Spleen (tissue), 7 donors: Measurements from ENCODE around the gene NLN.

ENCODE experiments used
- POLR2AphosphoS5 ChIP-seq, 3 donors: sonication (generic); formaldehyde crosslinking; IDR thresholded peaks; one replicate each; pipeline ENCODE4 v1.5.1; 2017; ENCODE audit warnings: antibody characterized with exemption in 3 of 3
- TF ChIP-seq, protein P1 (sequence below), 11 experiments: fragments of 200-600 bp in 7 of 11; fragments of 450-650 bp in 4 of 11; sonication (generic) in 4 of 11; IDR thresholded peaks in 8 of 11; conservative IDR thresholded peaks in 3 of 11; 1 replicate in 7 of 11; 2 replicates in 4 of 11; pipeline versions ENCODE4 v1.4.0 to v1.8.0; 2016 to 2021; ENCODE audit warnings: antibody characterized with exemption in 11 of 11, inconsistent platforms in 4 of 11, mild to moderate bottlenecking in 1 of 11
- donor health status: DM: no; HTN: no; CAD: no; lungs with moderate emphysema.
- donor health status: DM: no; HTN: no; CAD: no.
- donor health status: DM: no; HTN: no; CAD: no.

DNA sequence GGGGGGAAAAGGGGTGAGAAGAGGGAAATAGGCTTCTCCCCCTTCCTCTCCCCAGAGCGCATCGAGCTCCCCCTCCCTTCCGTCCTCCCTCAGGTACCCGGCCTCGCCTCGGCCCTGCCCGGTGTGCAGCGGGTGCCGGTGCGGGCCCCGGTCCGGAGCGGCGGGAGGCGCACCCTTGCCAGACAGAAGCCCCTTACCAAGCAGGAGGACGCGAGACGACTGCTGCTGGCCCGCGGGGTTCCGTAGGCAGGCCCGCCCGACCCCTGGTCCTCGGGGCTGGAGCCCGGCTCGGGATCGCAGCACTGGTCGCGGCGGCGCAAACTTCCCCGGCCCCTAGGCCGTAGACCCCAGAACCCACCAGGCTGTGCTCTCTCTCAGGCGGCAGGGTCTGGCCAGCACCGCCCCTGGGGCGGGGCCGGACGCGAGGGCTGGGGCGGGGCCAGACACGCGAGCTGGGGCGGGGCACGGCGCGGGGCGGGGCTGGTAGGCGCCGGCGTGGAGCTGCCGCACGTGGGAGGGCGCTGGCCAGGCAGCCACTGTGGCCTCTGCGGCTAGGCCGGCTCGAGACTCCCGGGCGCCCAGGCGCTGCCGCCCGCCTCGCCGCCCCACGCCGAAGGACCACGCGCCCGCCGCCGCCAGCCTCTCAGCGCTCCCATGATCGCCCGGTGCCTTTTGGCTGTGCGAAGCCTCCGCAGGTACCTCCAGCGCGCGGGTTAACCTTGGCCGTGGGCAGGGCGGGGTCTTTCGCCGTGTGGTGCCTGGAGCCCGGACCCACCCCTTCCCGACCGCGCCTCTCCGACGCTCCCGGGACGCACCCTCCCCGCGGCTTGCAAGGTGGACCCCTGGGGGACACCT lies at the start of gene NLN, which contains the start of gene SGTB:
- TF ChIP-seq, protein P1, sequence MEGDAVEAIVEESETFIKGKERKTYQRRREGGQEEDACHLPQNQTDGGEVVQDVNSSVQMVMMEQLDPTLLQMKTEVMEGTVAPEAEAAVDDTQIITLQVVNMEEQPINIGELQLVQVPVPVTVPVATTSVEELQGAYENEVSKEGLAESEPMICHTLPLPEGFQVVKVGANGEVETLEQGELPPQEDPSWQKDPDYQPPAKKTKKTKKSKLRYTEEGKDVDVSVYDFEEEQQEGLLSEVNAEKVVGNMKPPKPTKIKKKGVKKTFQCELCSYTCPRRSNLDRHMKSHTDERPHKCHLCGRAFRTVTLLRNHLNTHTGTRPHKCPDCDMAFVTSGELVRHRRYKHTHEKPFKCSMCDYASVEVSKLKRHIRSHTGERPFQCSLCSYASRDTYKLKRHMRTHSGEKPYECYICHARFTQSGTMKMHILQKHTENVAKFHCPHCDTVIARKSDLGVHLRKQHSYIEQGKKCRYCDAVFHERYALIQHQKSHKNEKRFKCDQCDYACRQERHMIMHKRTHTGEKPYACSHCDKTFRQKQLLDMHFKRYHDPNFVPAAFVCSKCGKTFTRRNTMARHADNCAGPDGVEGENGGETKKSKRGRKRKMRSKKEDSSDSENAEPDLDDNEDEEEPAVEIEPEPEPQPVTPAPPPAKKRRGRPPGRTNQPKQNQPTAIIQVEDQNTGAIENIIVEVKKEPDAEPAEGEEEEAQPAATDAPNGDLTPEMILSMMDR (IDR thresholded peaks at IDR 0.05 in 8 of 11, conservative IDR thresholded peaks at IDR 0.05 in 3 of 11) = no peak
- TF ChIP-seq POLR2AphosphoS5 (IDR thresholded peaks at IDR 0.05) = peak; percentile 67 to 87 (median 72)
